ENCODE data around the gene BBX. TPM values are rescaled to one million over a fixed set of nuclear protein-coding genes. Genes with fewer than 3 reads are reported as not detected.

Gene BBX
- total RNA-seq, 5 donors from 2014 or later (not counting 1 experiment from before 2014, with no cell fraction given) = 67.7 to 89.8 (median 82.0) TPM

DNA sequence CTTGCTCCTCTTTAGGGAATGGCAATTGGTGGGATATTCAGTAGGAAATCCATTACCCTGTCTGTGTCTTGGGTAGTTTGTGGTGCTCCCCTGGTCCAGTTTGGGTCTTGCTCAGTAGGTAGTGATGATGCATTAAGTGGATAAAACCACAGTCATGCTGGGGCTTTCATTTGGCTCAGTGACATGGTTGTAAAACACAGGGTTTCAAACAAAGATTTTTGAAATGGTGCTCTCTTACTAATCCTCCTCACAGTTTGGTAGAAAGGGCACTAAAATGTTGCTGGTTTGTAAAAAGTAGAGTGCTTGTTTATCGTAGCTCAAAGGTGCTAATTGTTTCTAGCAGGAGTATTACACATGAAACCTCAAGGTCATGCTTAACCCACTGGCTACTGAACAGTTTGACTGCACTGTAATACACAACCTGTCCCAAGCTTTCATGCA, 22.9 kb downstream of the BBX start:
- Mint-ChIP-seq H3K4me1 (peaks cover 41 to 55% (median 42%) of the 10 kb centered on the region in 3 donors), H3K27me3 (no peaks in the 10 kb centered on the region), H3K4me3 (no peak overlapping the region), H3K9me3 (peaks cover 0 to 3% (median 2%) of the 10 kb centered on the region in 3 donors), H3K27ac (no peak overlapping the region), H3K36me3 (peaks cover 29% of the 10 kb centered on the region)
- Histone ChIP-seq H3K27me3 (replicated peaks in 1 of 2; ENCODE audit: control insufficient read depth in 2 of 2, extremely low read depth in 1 of 2, insufficient read depth in 2 of 2, low read length in 1 of 2) (no peaks in the 10 kb centered on the region), H3K4me1 (ENCODE audit: control insufficient read depth in 1 of 2, extremely low read depth in 1 of 2, insufficient read depth in 2 of 2, low read length in 2 of 2) (no peaks in the 10 kb centered on the region), H3K36me3 (ENCODE audit: control insufficient read depth in 2 of 2, extremely low read depth in 1 of 2, insufficient read depth in 1 of 2, low read length in 1 of 2) (no peaks in the 10 kb centered on the region), H3K9me3 (no peaks in the 10 kb centered on the region), H3K27ac (ENCODE audit: low read length) (no peak overlapping the region), H3K4me3 (ENCODE audit: control insufficient read depth in 1 of 2, extremely low read depth in 1 of 2, low read length in 1 of 2) (no peak overlapping the region)
- WGBS (ENCODE audit: insufficient coverage) = no CpG with 5 or more reads among the region's 1 CpG
- ATAC-seq (replicated peaks in 1 of 4) (no peak), DNase-seq (no peak)
- POLR2A ChIA-PET = interaction anchor here (0.6 to 0.7 kb wide), 3 partner anchors 9 to 309 kb away, joined by 3 to 4 read pairs (median 3); no protein-coding TSS in a partner anchor
- CTCF ChIA-PET = interaction anchor here (0.8 to 1.5 kb wide), 5 partner anchors 8 to 274 kb away, joined by 3 to 6 read pairs (median 4); no protein-coding TSS in a partner anchor

DNA sequence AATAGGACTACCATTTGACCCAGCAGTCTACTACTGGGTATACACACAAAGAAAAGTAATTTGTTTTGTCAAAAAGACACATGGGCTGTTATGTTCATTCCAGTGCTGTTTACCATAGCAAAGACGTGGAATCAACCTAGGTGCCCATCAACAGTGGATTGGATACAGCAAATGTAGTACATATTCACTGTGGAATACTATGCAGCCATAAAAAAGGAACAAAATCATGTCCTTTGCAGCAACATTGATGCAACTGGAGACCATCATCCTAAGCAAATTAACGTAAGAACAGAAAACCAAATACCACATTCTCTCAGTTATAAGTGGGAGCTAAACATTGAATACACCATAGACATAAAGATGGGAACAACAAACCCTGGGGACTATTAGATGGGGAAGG, 25.8 kb downstream of the BBX start:
- H3K36me3 ChIP-seq (ENCODE audit: control insufficient read depth in 2 of 2, extremely low read depth in 1 of 2, insufficient read depth in 1 of 2, low read length in 1 of 2) = no peaks in the 10 kb centered on the region
- Mint-ChIP-seq H3K9me3 (peaks cover 0 to 3% (median 2%) of the 10 kb centered on the region in 3 donors), H3K27me3 (no peaks in the 10 kb centered on the region), H3K27ac (no peak overlapping the region), H3K36me3 (peaks cover 29% of the 10 kb centered on the region), H3K4me3 (no peak overlapping the region), H3K4me1 (peaks cover 35 to 49% (median 37%) of the 10 kb centered on the region in 3 donors)
- H3K4me1 ChIP-seq (ENCODE audit: control insufficient read depth in 1 of 2, extremely low read depth in 1 of 2, insufficient read depth in 2 of 2, low read length in 2 of 2) = no peaks in the 10 kb centered on the region
- H3K27me3 ChIP-seq (replicated peaks in 1 of 2; ENCODE audit: control insufficient read depth in 2 of 2, extremely low read depth in 1 of 2, insufficient read depth in 2 of 2, low read length in 1 of 2) = no peaks in the 10 kb centered on the region
- H3K9me3 ChIP-seq = no peaks in the 10 kb centered on the region
- ATAC-seq (replicated peaks in 1 of 4) (no peak), DNase-seq (no peak)
- CTCF ChIA-PET = interaction anchor here in 1 of 2 donors (0.6 kb wide), 1 partner anchor 311 kb away, joined by 3 read pairs; no protein-coding TSS in a partner anchor
- no CpG with 5 or more reads among the region's 2 CpGs for WGBS (ENCODE audit: insufficient coverage)
- H3K27ac ChIP-seq (ENCODE audit: low read length) = no peak overlapping the region
- H3K4me3 ChIP-seq (ENCODE audit: control insufficient read depth in 1 of 2, extremely low read depth in 1 of 2, low read length in 1 of 2) = no peak overlapping the region
- POLR2A ChIA-PET = no interaction called here

DNA sequence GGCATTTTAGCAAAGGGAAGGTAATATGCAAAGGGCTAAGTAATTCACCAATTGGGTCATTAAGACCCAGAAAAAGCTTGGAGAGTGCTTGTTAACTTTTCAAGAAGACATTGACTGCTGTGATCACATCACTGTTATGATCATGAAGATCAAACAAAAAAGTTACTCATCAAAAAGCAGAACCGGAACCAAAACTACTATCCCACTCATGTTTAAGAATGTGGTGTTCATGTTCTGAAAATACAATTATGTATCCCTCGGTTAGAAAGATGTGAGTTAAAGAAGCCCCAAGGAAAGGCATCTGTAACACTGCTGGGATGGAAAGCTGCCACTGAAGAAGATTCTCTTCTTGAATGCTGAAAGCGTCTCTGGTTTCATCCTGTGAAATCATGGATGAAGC, 32.6 kb downstream of the BBX start:
- no peak overlapping the region for H3K27ac ChIP-seq (ENCODE audit: low read length)
- no peak for ATAC-seq (replicated peaks in 1 of 4)
- H3K9me3 ChIP-seq = no peaks in the 10 kb centered on the region
- H3K4me1 Mint-ChIP-seq = peaks cover 56 to 67% (median 60%) of the 10 kb centered on the region in 3 donors
- no peak overlapping the region for H3K4me3 ChIP-seq (ENCODE audit: control insufficient read depth in 1 of 2, extremely low read depth in 1 of 2, low read length in 1 of 2)
- no peaks in the 10 kb centered on the region for H3K4me1 ChIP-seq (ENCODE audit: control insufficient read depth in 1 of 2, extremely low read depth in 1 of 2, insufficient read depth in 2 of 2, low read length in 2 of 2)
- WGBS (ENCODE audit: insufficient coverage) = no CpG with 5 or more reads among the region's 3 CpGs
- no peak for DNase-seq
- H3K36me3 Mint-ChIP-seq = peaks cover 9% of the 10 kb centered on the region
- H3K27ac Mint-ChIP-seq = no peak overlapping the region
- H3K27me3 Mint-ChIP-seq = no peaks in the 10 kb centered on the region
- H3K27me3 ChIP-seq (replicated peaks in 1 of 2; ENCODE audit: control insufficient read depth in 2 of 2, extremely low read depth in 1 of 2, insufficient read depth in 2 of 2, low read length in 1 of 2) = no peaks in the 10 kb centered on the region
- ChIA-PET POLR2A (no interaction called here), CTCF (no interaction called here)
- no peaks in the 10 kb centered on the region for H3K9me3 Mint-ChIP-seq
- no peaks in the 10 kb centered on the region for H3K36me3 ChIP-seq (ENCODE audit: control insufficient read depth in 2 of 2, extremely low read depth in 1 of 2, insufficient read depth in 1 of 2, low read length in 1 of 2)
- no peak overlapping the region for H3K4me3 Mint-ChIP-seq

DNA sequence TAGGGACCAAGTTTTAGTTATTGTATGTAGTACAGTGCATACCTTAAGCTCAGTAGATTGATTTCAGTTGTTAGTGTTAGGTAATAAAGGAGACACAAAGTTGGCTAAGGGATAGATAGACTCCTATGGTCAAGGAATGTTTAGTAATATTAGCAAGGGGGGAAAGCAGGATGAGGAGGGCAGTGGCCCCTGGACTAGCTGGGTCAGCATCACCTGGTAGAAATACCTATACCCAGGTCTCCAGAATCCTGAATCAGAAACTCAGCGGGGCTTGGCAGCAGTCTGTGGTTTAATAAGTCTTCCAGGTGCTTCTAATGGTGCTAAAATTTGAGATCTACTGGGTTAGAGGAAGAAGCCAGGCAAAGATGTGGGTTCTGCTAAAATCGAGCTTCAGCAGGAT, 35.0 kb downstream of the BBX start:
- no peak overlapping the region for H3K27ac ChIP-seq (ENCODE audit: low read length)
- no peaks in the 10 kb centered on the region for H3K27me3 Mint-ChIP-seq
- DNase-seq (no peak), ATAC-seq (replicated peaks in 1 of 4) (no peak)
- H3K4me3 Mint-ChIP-seq = no peak overlapping the region
- peaks cover 68 to 77% (median 72%) of the 10 kb centered on the region in 3 donors for H3K4me1 Mint-ChIP-seq
- no peaks in the 10 kb centered on the region for H3K4me1 ChIP-seq (ENCODE audit: control insufficient read depth in 1 of 2, extremely low read depth in 1 of 2, insufficient read depth in 2 of 2, low read length in 2 of 2)
- H3K27me3 ChIP-seq (replicated peaks in 1 of 2; ENCODE audit: control insufficient read depth in 2 of 2, extremely low read depth in 1 of 2, insufficient read depth in 2 of 2, low read length in 1 of 2) = no peaks in the 10 kb centered on the region
- no peak overlapping the region for H3K27ac Mint-ChIP-seq
- peaks cover 7% of the 10 kb centered on the region for H3K36me3 Mint-ChIP-seq
- no peak overlapping the region for H3K4me3 ChIP-seq (ENCODE audit: control insufficient read depth in 1 of 2, extremely low read depth in 1 of 2, low read length in 1 of 2)
- no peaks in the 10 kb centered on the region for H3K9me3 ChIP-seq
- WGBS (ENCODE audit: insufficient coverage) = 100% methylated on average over 2 of the region's 2 CpGs
- POLR2A ChIA-PET = no interaction called here
- no peaks in the 10 kb centered on the region for H3K36me3 ChIP-seq (ENCODE audit: control insufficient read depth in 2 of 2, extremely low read depth in 1 of 2, insufficient read depth in 1 of 2, low read length in 1 of 2)
- CTCF ChIA-PET = interaction anchor here in 1 of 2 donors (0.8 kb wide), 1 partner anchor 38 kb away, joined by 3 read pairs; no protein-coding TSS in a partner anchor
- H3K9me3 Mint-ChIP-seq = no peaks in the 10 kb centered on the region

DNA sequence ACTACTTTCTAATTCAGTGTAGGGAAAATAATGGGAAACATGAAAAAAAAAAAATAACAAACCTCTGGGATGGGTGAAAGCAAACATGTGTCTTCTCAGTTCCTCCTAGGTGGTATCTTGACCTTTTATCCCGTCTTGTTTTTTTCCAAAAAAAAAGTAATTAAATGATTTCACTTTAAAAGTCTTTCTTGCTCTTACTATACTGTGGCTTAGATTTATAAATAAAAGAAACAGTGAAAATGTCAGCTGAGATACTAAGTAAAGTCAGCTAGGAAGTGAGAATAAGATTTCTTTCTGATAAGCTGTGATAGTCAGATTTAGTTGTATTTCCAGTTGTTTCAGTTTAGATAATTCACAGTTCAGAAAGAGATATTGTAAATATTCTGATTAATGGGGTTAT, 37.4 kb downstream of the BBX start:
- H3K9me3 Mint-ChIP-seq = no peaks in the 10 kb centered on the region
- H3K4me3 Mint-ChIP-seq = no peak overlapping the region
- H3K27me3 Mint-ChIP-seq = no peaks in the 10 kb centered on the region
- peaks cover 0 to 2% of the 10 kb centered on the region in 2 experiments for H3K4me1 ChIP-seq (ENCODE audit: control insufficient read depth in 1 of 2, extremely low read depth in 1 of 2, insufficient read depth in 2 of 2, low read length in 2 of 2)
- no peak overlapping the region for H3K4me3 ChIP-seq (ENCODE audit: control insufficient read depth in 1 of 2, extremely low read depth in 1 of 2, low read length in 1 of 2)
- peak overlapping the region; percentile 41 to 58 for H3K27ac Mint-ChIP-seq
- H3K27ac ChIP-seq (ENCODE audit: low read length) = no peak overlapping the region
- ChIA-PET POLR2A (no interaction called here), CTCF (no interaction called here)
- H3K9me3 ChIP-seq = no peaks in the 10 kb centered on the region
- H3K27me3 ChIP-seq (replicated peaks in 1 of 2; ENCODE audit: control insufficient read depth in 2 of 2, extremely low read depth in 1 of 2, insufficient read depth in 2 of 2, low read length in 1 of 2) = no peaks in the 10 kb centered on the region
- H3K36me3 ChIP-seq (ENCODE audit: control insufficient read depth in 2 of 2, extremely low read depth in 1 of 2, insufficient read depth in 1 of 2, low read length in 1 of 2) = no peaks in the 10 kb centered on the region
- H3K36me3 Mint-ChIP-seq = peaks cover 4% of the 10 kb centered on the region
- DNase-seq (no peak), ATAC-seq (replicated peaks in 1 of 4) (no peak)
- no CpG with 5 or more reads among the region's 1 CpG for WGBS (ENCODE audit: insufficient coverage)
- peaks cover 52 to 80% (median 73%) of the 10 kb centered on the region in 3 donors for H3K4me1 Mint-ChIP-seq

DNA sequence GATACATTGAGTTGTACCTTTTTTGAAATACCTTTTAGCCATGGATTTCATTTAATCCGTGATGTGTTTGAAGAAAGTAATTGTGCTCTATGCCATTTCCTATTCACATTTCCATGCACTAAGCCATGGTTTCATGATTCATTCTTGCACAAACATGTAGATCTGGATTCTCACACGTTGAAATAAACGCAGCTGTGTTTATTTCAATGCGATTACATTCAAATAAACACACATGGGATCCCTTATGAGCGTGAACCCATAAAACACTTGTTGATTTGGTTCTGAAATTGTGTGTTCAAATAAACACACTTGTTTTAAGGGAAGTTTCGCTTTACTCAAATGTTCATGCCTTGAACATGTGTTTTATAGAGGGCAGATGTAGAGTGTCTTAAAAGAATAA, 39.2 kb downstream of the BBX start:
- H3K27me3 Mint-ChIP-seq = no peaks in the 10 kb centered on the region
- no peak overlapping the region for H3K27ac ChIP-seq (ENCODE audit: low read length)
- 100% methylated on average over 4 of the region's 6 CpGs for WGBS (ENCODE audit: insufficient coverage)
- DNase-seq (no peak), ATAC-seq (replicated peaks in 1 of 4) (no peak)
- H3K4me1 ChIP-seq (ENCODE audit: control insufficient read depth in 1 of 2, extremely low read depth in 1 of 2, insufficient read depth in 2 of 2, low read length in 2 of 2) = peaks cover 0 to 2% of the 10 kb centered on the region in 2 experiments
- peaks cover 58 to 73% (median 67%) of the 10 kb centered on the region in 3 donors for H3K4me1 Mint-ChIP-seq
- no peaks in the 10 kb centered on the region for H3K9me3 Mint-ChIP-seq
- no peak overlapping the region for H3K27ac Mint-ChIP-seq
- H3K4me3 Mint-ChIP-seq = no peak overlapping the region
- ChIA-PET CTCF (no interaction called here), POLR2A (no interaction called here)
- no peaks in the 10 kb centered on the region for H3K27me3 ChIP-seq (replicated peaks in 1 of 2; ENCODE audit: control insufficient read depth in 2 of 2, extremely low read depth in 1 of 2, insufficient read depth in 2 of 2, low read length in 1 of 2)
- H3K36me3 ChIP-seq (ENCODE audit: control insufficient read depth in 2 of 2, extremely low read depth in 1 of 2, insufficient read depth in 1 of 2, low read length in 1 of 2) = no peaks in the 10 kb centered on the region
- H3K4me3 ChIP-seq (ENCODE audit: control insufficient read depth in 1 of 2, extremely low read depth in 1 of 2, low read length in 1 of 2) = no peak overlapping the region
- H3K36me3 Mint-ChIP-seq = no peaks in the 10 kb centered on the region
- H3K9me3 ChIP-seq = no peaks in the 10 kb centered on the region

Data from T-cell (primary cell).